ENCODE data around the gene HSPA12B.

The HSPA12B gene

DNA sequence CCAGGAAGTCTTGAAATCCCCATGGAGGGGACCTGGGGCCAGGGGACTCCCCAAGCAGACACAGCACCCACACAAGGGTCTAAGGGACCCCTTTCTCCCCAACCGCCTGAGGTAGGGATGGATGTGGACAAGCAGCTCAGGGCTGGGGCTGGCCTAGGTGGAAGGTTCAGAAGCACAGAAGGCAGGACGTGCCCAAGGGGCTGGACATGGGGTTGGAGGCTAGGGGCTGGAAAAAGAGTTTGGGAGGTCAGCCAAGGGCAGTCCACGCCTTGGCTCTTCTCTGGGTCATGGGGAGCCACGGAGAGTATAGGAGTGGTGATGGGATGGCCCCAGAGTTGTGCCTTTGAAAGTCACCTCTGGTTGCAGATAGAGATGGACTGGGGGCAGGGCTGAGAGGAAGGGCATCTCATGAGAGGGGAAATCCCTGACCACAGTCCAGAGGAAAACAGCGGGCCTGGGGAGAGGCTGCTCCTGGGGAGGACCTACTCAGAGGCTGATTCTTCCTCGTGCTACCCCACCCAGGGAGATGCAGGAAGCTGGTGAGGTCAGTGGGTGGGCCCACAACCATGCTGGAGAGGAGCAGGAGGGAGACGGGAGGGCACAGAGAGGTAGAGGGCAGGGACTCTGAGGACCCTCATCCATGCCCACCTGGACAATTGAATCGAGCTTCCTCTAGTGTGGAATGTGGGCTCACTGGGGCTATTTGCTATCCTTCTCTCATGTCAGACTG is 2.5 kb upstream of the HSPA12B start:
- DNase-seq (ENCODE audit: low spot score), result no peak

- no peak for DNase-seq (ENCODE audit: low spot score)
These were observed 1.4 kb upstream of the HSPA12B start for GRCh38 chr20:3730803-3731672.

- no peak for DNase-seq (ENCODE audit: low spot score)
These were observed 550 bp upstream of the HSPA12B start for GRCh38 chr20:3731944-3732326.

DNA sequence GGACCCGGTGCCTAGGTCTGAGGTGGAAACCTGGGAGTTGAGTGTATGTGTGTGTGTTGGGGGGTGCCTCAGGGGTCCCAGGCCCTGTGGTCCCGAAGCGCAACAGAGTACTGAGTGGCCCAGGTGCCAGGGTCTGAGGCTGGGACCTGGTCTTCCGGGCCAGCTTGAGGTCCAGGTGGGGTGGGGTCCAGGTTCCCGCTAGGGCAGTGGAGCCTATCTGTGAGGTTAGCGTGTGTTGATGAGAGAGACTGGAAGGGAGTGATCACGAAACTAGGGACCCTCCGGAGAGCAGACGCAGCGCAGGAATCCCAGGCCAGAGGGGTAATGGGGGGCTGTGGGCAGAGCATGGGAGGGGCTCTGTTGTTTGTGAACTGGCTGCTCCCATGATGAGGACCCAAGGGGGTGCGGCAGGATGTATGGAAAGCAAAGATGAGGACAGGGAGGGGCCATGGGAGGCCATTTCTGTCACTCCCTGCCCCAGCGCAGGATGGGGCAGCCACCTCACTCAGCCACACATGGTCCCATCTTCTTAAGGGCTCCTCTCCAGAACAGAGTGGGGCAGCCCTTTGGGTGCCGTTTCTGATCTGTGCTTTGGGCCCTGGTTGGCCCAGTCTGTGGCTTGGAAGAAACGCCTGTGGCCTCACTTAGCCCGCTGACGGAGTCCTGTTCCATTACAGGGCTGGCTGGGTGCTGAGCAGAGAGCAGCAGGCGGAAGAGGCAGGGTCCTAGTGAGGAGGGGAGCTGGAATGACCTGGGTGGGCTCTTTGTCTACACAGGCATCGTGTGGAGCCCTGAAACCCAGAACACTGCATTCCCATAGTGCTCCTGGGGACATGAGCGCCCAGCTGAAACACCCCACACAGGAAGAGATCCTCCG is 872 bp downstream of the HSPA12B start:
- no peak for DNase-seq (ENCODE audit: low spot score)

DNA sequence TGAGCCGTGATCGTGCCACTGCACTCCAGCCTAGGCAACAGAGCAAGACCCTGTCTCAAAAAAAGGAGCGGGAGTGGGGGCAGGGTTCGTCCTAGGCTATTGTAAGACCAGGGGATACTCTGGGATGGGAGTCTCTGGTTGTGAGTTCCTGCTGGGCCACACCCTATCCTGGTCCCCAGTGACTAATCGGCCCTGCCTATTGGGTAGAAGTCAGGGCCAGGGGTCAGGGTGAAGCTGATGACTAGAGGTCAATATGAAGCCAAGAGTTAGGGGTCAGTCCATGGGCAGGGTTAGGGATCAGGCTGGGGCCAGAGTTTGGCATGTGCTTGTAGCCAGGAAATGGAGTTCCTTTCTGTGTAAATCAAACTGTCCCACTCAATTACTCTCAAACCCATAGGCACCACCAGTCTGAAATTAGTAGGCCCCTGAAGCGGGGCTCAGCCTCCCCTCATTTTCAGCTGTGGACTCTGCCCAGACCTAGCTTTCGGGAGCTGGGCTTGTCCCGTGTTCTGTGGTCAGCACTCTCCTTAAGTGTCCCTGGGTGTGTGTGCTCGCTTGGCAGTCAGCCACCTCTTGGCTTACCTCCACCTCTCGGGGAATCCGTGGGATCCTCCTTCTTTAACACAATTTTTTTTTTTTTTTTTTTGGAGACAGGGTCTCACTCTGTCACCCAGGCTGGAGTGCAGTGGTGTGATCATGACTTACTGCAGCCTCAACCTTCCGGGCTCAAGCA is 1.8 kb downstream of the HSPA12B start:
- DNase-seq (ENCODE audit: low spot score), result no peak

GRCh38 chr20:3735768-3736167 is 3.3 kb downstream of the HSPA12B start:
- no peak for DNase-seq (ENCODE audit: low spot score)

- no peak for DNase-seq (ENCODE audit: low spot score)
These were observed 5.9 kb downstream of the HSPA12B start for GRCh38 chr20:3738111-3739053.

DNA sequence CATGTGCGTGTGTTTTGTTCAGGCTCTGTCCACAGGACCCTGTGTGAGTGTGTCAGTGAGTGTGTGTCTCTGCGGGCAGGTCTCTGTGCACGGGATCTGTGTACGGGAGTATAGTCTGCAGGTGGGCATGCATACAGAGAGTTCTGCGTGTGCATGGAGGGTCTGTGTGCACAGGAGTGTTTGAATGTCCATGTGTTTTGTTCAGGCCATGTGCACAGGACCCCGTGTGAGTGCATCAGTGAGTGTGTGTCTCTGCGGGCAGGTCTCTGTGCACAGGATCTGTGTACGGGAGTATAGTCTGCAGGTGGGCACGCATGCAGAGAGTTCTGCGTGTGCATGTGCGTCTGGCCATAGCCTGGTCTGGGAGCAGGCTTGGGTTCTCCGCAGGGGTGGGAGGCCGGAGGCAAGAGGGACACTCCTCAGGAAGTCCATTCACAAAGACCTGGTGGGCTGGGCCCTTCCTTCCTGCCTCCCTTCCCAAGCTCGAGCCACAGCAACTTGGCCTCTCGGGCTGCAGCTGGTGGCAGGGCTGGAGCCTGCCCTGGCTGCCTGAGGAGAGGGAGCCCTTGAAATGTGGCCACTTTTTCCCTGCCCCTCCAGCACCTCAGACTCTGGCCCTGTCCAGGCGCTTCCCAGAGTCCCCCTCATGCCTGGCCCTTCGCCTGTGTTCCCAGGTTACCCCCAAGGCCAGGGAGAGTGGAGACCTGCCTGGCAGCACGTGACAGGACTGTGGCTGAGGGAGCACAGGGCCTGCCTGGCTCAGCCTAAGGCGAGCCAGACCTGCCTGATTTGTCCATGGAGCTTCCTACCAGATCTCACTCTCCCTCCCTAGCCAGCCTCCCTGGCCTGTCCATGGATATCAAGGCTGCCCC is 6.8 kb downstream of the HSPA12B start:
- DNase-seq (ENCODE audit: low spot score), result no peak

DNA sequence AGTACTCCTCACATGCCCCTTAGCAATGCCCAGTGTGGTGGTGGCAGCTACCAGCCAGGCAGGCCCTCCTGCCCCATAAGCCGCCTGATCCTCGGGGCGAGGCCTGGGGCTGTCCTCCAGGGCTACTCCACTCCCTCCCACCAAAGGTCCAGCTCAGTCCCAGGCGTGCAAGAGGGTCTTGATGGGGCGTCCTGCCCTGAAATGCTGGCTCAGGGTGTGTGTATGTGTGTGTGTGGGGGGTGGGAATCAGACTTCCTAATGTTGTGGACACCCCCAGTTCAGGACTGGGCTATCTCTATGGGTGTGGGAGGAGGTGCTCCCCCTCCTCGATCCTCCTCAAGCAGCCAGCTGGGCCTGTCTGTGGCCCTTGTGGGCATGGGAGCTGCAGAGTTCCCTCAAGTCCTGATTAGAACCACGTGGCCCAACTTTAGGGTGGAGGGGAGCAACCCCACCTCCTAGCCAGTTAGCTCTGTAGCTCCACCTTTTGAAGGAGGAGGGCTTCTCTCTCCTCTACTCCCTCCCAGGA is 7.5 kb downstream of the HSPA12B start:
- DNase-seq (ENCODE audit: low spot score), result no peak

DNA sequence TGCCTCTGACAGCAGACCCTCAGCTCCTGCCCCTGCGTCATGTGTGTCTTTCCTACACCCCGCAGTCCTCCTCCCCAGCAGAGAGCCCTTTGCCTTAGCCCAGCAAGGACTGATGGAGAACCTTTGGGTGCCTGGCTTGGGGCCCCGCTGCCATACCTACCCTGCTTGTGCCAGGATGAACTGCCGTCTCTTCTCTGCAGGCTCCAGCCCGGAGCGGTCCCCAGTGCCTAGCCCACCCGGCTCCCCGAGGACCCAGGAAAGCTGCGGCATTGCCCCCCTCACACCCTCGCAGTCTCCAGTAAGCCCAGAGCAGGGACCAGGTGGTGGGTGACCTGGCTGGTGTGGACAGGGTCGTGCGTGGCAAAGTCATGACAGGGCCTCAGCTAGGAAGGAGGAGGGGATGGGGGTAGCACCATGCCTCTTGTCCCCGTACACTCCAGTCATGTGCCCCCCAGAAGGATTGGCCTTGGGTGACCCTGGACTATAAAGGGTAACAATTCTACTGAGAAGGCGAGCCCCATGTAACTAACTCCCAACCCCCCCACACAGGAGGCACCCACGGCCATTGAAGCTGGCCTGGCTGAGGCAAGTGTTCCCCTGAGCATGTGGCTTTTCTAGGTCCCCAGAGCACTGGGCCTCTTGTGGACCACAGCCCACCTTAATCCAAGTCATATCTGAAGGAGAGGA is 8.3 kb downstream of the HSPA12B start:
- no peak for DNase-seq (ENCODE audit: low spot score)

GRCh38 chr20:3741836-3742458 is 9.5 kb downstream of the HSPA12B start:
- no peak for DNase-seq (ENCODE audit: low spot score)

GRCh38 chr20:3743251-3743650 is 10.8 kb downstream of the HSPA12B start:
- DNase-seq (ENCODE audit: low spot score), result no peak

- DNase-seq (ENCODE audit: low spot score), result no peak
These were observed 11.6 kb downstream of the HSPA12B start for GRCh38 chr20:3744037-3744436.

GRCh38 chr20:3744806-3745685 is 12.6 kb downstream of the HSPA12B start:
- DNase-seq (ENCODE audit: low spot score), result peak; percentile 73

DNA sequence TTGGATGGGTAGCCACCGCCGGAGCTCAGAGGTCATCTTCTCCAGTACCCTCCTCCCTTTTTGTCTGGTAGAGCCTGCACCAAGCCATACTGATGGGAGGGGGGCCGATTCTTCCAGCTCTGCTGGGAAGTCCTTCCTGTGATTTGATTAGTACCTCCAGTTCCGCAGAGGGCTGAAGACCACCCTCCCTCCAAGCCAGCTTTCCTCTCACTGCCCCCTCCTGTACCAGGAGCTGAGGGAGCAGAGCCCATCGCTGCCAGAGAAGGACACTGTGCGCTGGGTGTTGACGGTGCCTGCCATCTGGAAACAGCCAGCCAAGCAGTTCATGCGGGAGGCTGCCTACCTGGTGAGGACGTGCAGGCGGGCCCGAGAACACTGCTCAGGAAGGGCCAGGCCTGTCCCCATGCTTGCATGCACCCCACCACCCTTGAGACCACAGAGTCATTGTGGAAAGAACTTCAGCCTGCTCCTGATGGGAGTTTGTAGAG is 13.2 kb downstream of the HSPA12B start:
- no peak for DNase-seq (ENCODE audit: low spot score)

GRCh38 chr20:3747471-3747870 is 15.0 kb downstream of the HSPA12B start:
- no peak for DNase-seq (ENCODE audit: low spot score)

- no peak for DNase-seq (ENCODE audit: low spot score)
These were observed 15.6 kb downstream of the HSPA12B start for GRCh38 chr20:3748073-3748472.
